Ovary (tissue), 9 donors: ENCODE results near the gene LPAR6. TPM values are rescaled to one million over a fixed set of nuclear protein-coding genes. Genes with fewer than 3 reads are reported as not detected.
A peak's percentile ranks its signal among the peaks of the same experiment; 100 is the strongest.

Experiments used
- DNase-seq, 5 donors: peaks; one replicate each; pipeline ENCODE4 v3.0.0-alpha.2; 2019 to 2020
- H3K27ac ChIP-seq, 2 donors: fragments of 200-600 bp; one replicate each; pipeline versions ENCODE4 v1.5.1 to v1.8.0; 2019 to 2022
- H3K27me3 ChIP-seq: fragments of 200-600 bp; one replicate; pipeline ENCODE4 v1.8.0; 2022
- H3K36me3 ChIP-seq: fragments of 200-600 bp; sonication (generic); one replicate; pipeline ENCODE4 v1.5.1; 2019
- H3K4me1 ChIP-seq: one replicate; pipeline ENCODE4 v1.8.1; 2013; ENCODE audit warnings: mild to moderate bottlenecking, moderate library complexity; ENCODE audit not compliant: insufficient read depth
- H3K4me3 ChIP-seq: fragments of 200-600 bp; sonication (generic); one replicate; pipeline ENCODE4 v1.5.1; 2017
- H3K9me3 ChIP-seq, 2 donors: fragments of 200-600 bp in 1 of 2; sonication (generic) in 1 of 2; one replicate each; pipeline versions ENCODE4 v1.5.1 to v1.8.1; 2013 to 2019; ENCODE audit warnings: mild to moderate bottlenecking in 1 of 2, moderate library complexity in 1 of 2
- EP300 ChIP-seq: sonication (generic); formaldehyde crosslinking; IDR thresholded peaks from one replicate; pipeline ENCODE4 v1.6.1; 2017; ENCODE audit warnings: antibody characterized with exemption
- POLR2A ChIP-seq: fragments of 450-650 bp; IDR thresholded peaks from one replicate; pipeline ENCODE4 v1.6.1; 2017; ENCODE audit warnings: antibody characterized with exemption, mild to moderate bottlenecking, moderate library complexity
- WGBS, 3 donors: extraction: QIAGEN DNeasy Blood & Tissue Kit in 1 of 3; methylation state at CpG; one replicate each; pipeline versions ENCODE4 v1.1.5 to v1.1.7; 2013 to 2017; 5-methylcytosine and 5-hydroxymethylcytosine counted together
- intact Hi-C, 4 donors: fragments of 100-400 bp; cut with DNase I; formaldehyde crosslinking; loops; one replicate each; pipeline versions ENCODE4 v1.11.0 to v1.15.1; 2022 to 2023
- polyA plus RNA-seq, 2 donors: library from polyadenylated mRNA; stranded (reverse); fragments of 200-250 nt in 1 of 2; fragments of 350-450 nt in 1 of 2; fragmentation: Illumina TruSeq in 1 of 2; extraction: RNeasy Lipid Tissue Mini Kit (QIAGEN cat#74804) in 1 of 2; gene quantifications; one replicate each; pipeline ENCODE4 v1.2.3, GENCODE V29; 2013 to 2014
- total RNA-seq, 7 donors: library from RNA; depleted of rRNA in 2 of 7; stranded (reverse); fragments of >200 nt in 2 of 7; fragmentation: NEBNext Ultra II Directional in 3 of 7; extraction: Animal tissue kit (Norgen Biotek cat#: 25700) in 3 of 7; gene quantifications; one replicate each; pipeline versions ENCODE4 v1.1.0 to v1.2.4, GENCODE V29; 2016 to 2023
- TF ChIP-seq, protein P1 (sequence below), 3 donors: fragments of 450-650 bp in 2 of 3; fragments of 200-600 bp in 1 of 3; IDR thresholded peaks; one replicate each; pipeline versions ENCODE4 v1.5.1 to v1.8.0; 2016 to 2022; ENCODE audit warnings: antibody characterized with exemption in 3 of 3, mild to moderate bottlenecking in 1 of 3
- donor health status: DM: no; HTN: no; CAD: no; lungs with moderate emphysema.
- donor health status: DM: no; HTN: no; CAD: no.
- donor health status: Bipolar disorder and iron deficiency.
- donor health status: DM: yes; HTN: yes; CAD: no.
- donor health status: DM: no; HTN: no; CAD: no.
- donor health status: DM: yes; HTN: yes; CAD: no.

LPAR6 gene
- total and polyA plus RNA-seq, 9 donors: 7.7 to 25.0 (median 16.7) TPM

GRCh38 chr13:48443442-48444208 is 30.7 kb upstream of the LPAR6 start:
- Histone ChIP-seq H3K27ac (no peak overlapping the region), H3K9me3 (no peaks in the 10 kb centered on the region), H3K27me3 (no peaks in the 10 kb centered on the region), H3K36me3 (no peaks in the 10 kb centered on the region), H3K4me3 (no peak overlapping the region), H3K4me1 (peaks cover 2% of the 10 kb centered on the region)
- 28 to 42% (median 33%) methylated on average over 1 of the region's 1 CpG for whole genome bisulfite sequencing, 3 donors
- intact Hi-C loops: no loop called here
- DNase-seq: no peak
- no peak for TF ChIP-seq EP300
- TF ChIP-seq, protein P1, sequence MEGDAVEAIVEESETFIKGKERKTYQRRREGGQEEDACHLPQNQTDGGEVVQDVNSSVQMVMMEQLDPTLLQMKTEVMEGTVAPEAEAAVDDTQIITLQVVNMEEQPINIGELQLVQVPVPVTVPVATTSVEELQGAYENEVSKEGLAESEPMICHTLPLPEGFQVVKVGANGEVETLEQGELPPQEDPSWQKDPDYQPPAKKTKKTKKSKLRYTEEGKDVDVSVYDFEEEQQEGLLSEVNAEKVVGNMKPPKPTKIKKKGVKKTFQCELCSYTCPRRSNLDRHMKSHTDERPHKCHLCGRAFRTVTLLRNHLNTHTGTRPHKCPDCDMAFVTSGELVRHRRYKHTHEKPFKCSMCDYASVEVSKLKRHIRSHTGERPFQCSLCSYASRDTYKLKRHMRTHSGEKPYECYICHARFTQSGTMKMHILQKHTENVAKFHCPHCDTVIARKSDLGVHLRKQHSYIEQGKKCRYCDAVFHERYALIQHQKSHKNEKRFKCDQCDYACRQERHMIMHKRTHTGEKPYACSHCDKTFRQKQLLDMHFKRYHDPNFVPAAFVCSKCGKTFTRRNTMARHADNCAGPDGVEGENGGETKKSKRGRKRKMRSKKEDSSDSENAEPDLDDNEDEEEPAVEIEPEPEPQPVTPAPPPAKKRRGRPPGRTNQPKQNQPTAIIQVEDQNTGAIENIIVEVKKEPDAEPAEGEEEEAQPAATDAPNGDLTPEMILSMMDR (IDR thresholded peaks at IDR 0.05): no peak
- TF ChIP-seq POLR2A: no peak

DNA sequence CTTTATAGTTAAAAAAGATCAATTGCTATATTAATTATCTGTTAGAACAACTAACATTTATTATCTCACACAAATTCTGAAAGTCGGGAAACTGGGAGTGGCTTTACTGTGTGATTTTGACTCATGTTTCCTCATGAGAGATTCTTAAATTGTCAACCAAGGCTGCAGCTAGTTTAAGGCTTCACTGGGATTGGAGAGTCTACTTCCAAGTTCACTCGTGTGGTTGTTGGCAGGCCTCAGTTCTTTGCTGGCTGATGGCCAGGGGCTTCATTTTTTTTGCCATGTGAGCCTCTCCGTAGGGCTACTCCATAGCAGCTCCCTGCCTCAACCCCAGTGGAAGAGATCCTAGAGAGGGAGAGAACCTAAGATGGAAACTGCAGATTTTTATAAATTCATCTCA is 24.5 kb upstream of the LPAR6 start:
- intact Hi-C loops: no loop called here
- 10 to 13% (median 13%) methylated on average over 3 of the region's 3 CpGs for WGBS, 3 donors
- DNase-seq: peak; percentile 43 to 76 (median 73)
- Histone ChIP-seq H3K9me3 (no peaks in the 10 kb centered on the region), H3K4me3 (no peak overlapping the region), H3K4me1 (peaks cover 3% of the 10 kb centered on the region), H3K27me3 (no peaks in the 10 kb centered on the region), H3K36me3 (no peaks in the 10 kb centered on the region), H3K27ac (no peak overlapping the region)
- TF ChIP-seq EP300 (no peak), POLR2A (no peak)

- Histone ChIP-seq H3K4me1 (peaks cover 3% of the 10 kb centered on the region), H3K27me3 (no peaks in the 10 kb centered on the region), H3K36me3 (no peaks in the 10 kb centered on the region), H3K27ac (no peak overlapping the region), H3K4me3 (no peak overlapping the region), H3K9me3 (no peaks in the 10 kb centered on the region)
- intact Hi-C loops: no loop called here
- 62 to 63% (median 62%) methylated on average over 2 of the region's 2 CpGs for whole genome bisulfite sequencing, 3 donors
- no peak for DNase-seq
- TF ChIP-seq, protein P1 (IDR thresholded peaks at IDR 0.05): no peak
- TF ChIP-seq EP300 (no peak), POLR2A (no peak)
Observed at GRCh38 chr13:48436661-48437288, 23.9 kb upstream of the LPAR6 start.

- TF ChIP-seq EP300 (no peak), POLR2A (no peak)
- TF ChIP-seq, protein P1 (IDR thresholded peaks at IDR 0.05): no peak
- intact Hi-C loops: no loop called here
- 95 to 98% (median 97%) methylated on average over 3 of the region's 3 CpGs for WGBS, 3 donors
Observed at GRCh38 chr13:48434200-48434599, 21.3 kb upstream of the LPAR6 start.

More at GRCh38 chr13:48434200-48434599, 21.3 kb upstream of the LPAR6 start:
- Histone ChIP-seq H3K36me3 (no peaks in the 10 kb centered on the region), H3K27ac (no peak overlapping the region), H3K4me1 (peaks cover 5% of the 10 kb centered on the region), H3K27me3 (no peaks in the 10 kb centered on the region), H3K4me3 (no peak overlapping the region), H3K9me3 (no peaks in the 10 kb centered on the region)
- no peak for DNase-seq
